Immature natural killer cell (primary cell): Measurements from ENCODE around the gene PIK3CD. TPM values are rescaled to one million over a fixed set of nuclear protein-coding genes. Genes with fewer than 3 reads are reported as not detected.
"Not testable (repeated sequence)": the region's sequence is repeated elsewhere in the genome, so short reads cannot be mapped to it uniquely, and the experiment has no call there.

Experiments used
- DNase-seq, 3 donors: peaks; one replicate each; pipeline ENCODE4 v3.0.0; 2022; ENCODE audit warnings: mixed read lengths in 1 of 3
- H3K27ac Mint-ChIP-seq, 6 donors: one replicate each; pipeline ENCODE4 v1.8.0; 2020; ENCODE audit warnings: mixed read lengths in 6 of 6, mild to moderate bottlenecking in 5 of 6, inconsistent platforms in 4 of 6, moderate library complexity in 3 of 6
- H3K27me3 Mint-ChIP-seq, 3 donors: one replicate each; pipeline ENCODE4 v1.8.0; 2020 to 2021; ENCODE audit warnings: low read depth in 3 of 3, mild to moderate bottlenecking in 3 of 3, mixed read lengths in 3 of 3, moderate library complexity in 3 of 3, inconsistent platforms in 1 of 3
- H3K36me3 Mint-ChIP-seq, 3 donors: one replicate each; pipeline ENCODE4 v1.8.0; 2020; ENCODE audit warnings: mixed read lengths in 3 of 3, inconsistent platforms in 2 of 3, mild to moderate bottlenecking in 2 of 3
- H3K4me1 Mint-ChIP-seq, 2 donors: one replicate each; pipeline ENCODE4 v1.8.0; 2020; ENCODE audit warnings: inconsistent platforms in 2 of 2, mild to moderate bottlenecking in 2 of 2, mixed read lengths in 2 of 2, moderate library complexity in 1 of 2
- H3K4me3 Mint-ChIP-seq, 5 donors: one replicate each; pipeline ENCODE4 v1.8.0; 2020; ENCODE audit warnings: mild to moderate bottlenecking in 5 of 5, mixed read lengths in 5 of 5, inconsistent platforms in 3 of 5, moderate library complexity in 3 of 5
- H3K9me3 Mint-ChIP-seq, 6 donors: one replicate each; pipeline ENCODE4 v1.8.0; 2020; ENCODE audit warnings: mild to moderate bottlenecking in 6 of 6, mixed read lengths in 6 of 6, inconsistent platforms in 4 of 6, moderate library complexity in 3 of 6
- polyA plus RNA-seq, 3 donors: library from polyadenylated mRNA; unstranded; fragments of 300-500 nt; fragmentation: Illumina TruSeq; gene quantifications; one replicate each; pipeline ENCODE4 v1.2.3, GENCODE V29; 2021

PIK3CD gene
- polyA plus RNA-seq, 3 donors from 2014 or later = 43.4 to 133 (median 49.0) TPM

DNA sequence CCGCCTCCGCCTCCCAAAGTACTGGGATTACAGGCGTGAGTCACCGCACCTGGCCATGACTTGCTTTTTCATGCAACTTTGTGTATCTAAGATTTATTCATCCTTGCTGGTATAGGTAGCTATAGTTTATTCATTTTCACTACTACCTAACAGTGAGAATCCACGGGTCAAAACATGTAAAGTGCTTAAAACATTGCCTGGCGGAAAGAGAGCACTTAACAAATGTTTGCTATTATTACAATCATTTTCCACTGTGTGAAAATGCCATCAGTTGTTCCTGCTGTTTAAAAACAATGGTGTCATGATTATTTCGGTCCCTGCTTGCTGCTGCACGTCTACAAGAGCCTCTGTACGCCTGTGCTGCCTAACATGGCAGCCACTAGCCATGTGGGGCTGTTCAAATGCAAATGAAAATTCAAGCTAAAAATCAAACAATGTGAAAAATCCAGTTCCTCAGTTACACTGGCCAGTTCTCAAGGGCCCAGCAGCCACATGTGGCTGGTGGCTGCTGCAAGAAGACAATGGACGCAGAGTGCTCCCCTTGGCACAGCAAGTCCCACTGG, 107.1 kb downstream of the PIK3CD start:
- H3K9me3 Mint-ChIP-seq = no peaks in the 10 kb centered on the region
- DNase-seq = no peak
- H3K4me3 Mint-ChIP-seq = no peak overlapping the region
- H3K27ac Mint-ChIP-seq = peak overlapping the region in 2 of 6 donors; percentile 12 to 24
- H3K36me3 Mint-ChIP-seq = peaks cover 4 to 6% (median 6%) of the 10 kb centered on the region in 3 donors
- peaks cover 0 to 1% (median 0%) of the 10 kb centered on the region in 3 donors for H3K27me3 Mint-ChIP-seq
- peaks cover 8 to 15% of the 10 kb centered on the region in 2 donors for H3K4me1 Mint-ChIP-seq

DNA sequence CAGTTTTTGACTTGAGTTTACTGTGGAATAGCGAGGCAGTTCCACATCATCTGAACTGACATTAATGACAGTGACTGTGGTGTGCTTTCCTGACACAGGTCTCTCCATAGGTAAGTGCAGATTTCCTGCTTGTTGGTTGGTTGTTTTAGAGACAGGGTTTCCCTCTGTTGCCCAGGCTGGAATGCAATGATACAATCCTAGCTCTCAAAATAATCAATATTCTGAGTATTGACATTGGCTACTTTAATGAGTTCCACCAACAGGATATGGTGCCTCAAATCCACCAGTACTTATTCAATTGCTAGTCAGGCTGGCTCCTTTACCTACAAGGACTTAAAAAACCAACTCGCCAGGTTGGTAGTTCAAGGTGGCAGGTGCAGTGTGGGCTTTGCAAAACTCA, 108.4 kb downstream of the PIK3CD start:
- Mint-ChIP-seq H3K4me3 (no peak overlapping the region), H3K9me3 (no peaks in the 10 kb centered on the region), H3K27ac (no peak overlapping the region), H3K36me3 (peaks cover 2 to 8% (median 6%) of the 10 kb centered on the region in 3 donors), H3K4me1 (peaks cover 21 to 24% of the 10 kb centered on the region in 2 donors), H3K27me3 (peaks cover 0 to 3% (median 2%) of the 10 kb centered on the region in 3 donors)
- DNase-seq = no peak

DNA sequence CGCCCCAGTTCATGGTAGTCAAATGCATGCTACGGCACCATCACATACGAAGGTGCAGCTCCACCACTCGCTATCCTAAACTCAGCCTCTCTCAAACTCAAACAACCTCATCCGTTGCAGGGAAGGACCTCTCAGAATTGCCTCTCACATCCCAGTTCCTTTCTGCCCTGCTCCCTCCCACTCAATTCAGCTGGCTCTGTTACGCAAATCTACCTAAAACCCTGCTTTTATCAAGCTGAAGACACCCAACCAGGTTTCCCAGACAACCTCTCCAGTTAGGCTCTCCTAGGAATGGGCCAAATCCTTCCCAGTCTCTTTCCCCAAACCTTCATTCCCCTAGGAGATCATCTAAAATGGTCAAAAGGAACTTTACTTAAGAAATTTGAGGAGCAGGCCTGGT, 109.3 kb downstream of the PIK3CD start:
- Mint-ChIP-seq H3K4me3 (no peak overlapping the region), H3K36me3 (peaks cover 0 to 8% (median 6%) of the 10 kb centered on the region in 3 donors), H3K27me3 (peaks cover 0 to 3% (median 2%) of the 10 kb centered on the region in 3 donors), H3K4me1 (peaks cover 22 to 23% of the 10 kb centered on the region in 2 donors), H3K27ac (peak overlapping the region in 1 of 6 donors; percentile 43), H3K9me3 (no peaks in the 10 kb centered on the region)
- DNase-seq = no peak

DNA sequence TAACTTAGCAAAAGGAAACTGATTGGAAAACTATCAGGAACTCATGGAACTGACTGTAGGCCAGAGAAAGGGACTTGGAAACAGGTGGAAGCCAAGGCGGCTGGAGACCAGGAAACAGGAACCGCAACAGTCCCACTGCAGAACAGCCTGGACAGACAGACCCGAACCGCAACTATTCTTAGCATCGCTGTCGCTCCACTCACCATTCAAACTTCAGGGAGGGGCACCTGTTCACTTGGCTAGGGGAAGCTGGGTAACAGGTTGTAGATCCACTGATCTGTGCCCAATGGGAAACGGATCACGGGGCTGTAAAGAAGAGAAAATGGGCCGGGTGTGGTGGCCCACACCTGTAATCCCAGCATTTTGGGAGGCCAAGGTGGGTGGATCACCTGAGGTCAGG, 110.3 kb downstream of the PIK3CD start:
- Mint-ChIP-seq H3K4me3 (no peak overlapping the region), H3K4me1 (peaks cover 17 to 23% of the 10 kb centered on the region in 2 donors), H3K27me3 (peaks cover 0 to 3% (median 2%) of the 10 kb centered on the region in 3 donors), H3K27ac (no peak overlapping the region), H3K36me3 (peaks cover 0 to 8% (median 6%) of the 10 kb centered on the region in 3 donors), H3K9me3 (no peaks in the 10 kb centered on the region)
- DNase-seq = no peak

DNA sequence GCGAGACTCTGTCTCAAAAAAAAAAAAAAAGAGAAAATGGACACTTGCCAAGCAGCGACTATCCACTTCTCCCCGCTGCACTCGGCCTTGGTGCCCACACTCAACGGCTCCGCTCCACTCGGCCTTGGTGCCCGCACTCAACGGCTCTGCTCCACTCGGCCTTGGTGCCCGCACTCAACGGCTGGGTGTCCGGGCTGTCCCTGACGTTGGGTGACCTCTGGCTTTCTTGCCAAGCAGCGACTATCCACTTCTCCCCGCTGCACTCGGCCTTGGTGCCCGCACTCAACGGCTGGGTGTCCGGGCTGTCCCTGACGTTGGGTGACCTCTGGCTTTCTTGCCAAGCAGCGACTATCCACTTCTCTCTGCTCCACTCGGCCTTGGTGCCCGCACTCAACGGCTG, 110.9 kb downstream of the PIK3CD start:
- peaks cover 18 to 23% of the 10 kb centered on the region in 2 donors for H3K4me1 Mint-ChIP-seq
- H3K27ac Mint-ChIP-seq, H3K4me3 Mint-ChIP-seq, DNase-seq, H3K9me3 Mint-ChIP-seq, H3K27me3 Mint-ChIP-seq, H3K36me3 Mint-ChIP-seq: not testable (repeated sequence)

DNA sequence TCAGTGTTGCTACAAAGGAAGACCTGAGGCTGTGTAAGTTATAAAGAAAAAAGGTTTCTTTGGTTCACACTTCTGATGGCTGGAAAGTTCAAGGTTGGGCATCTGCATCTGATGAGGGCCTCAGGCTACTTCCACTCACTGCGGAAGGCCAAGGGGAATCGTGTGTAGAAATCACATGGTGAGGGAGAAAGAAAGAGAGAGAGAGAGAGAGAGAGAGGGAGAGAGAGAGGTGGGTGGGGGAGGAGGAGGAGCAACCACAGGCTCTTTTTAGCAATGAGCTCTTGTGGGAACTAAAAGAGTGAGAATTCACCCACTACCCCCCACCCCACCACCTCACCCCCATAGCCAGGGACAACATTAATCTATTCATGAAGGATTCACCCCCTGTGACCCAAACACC, 112.4 kb downstream of the PIK3CD start:
- Mint-ChIP-seq H3K4me1 (peaks cover 21 to 25% of the 10 kb centered on the region in 2 donors), H3K36me3 (peaks cover 0 to 8% (median 6%) of the 10 kb centered on the region in 3 donors)

DNA sequence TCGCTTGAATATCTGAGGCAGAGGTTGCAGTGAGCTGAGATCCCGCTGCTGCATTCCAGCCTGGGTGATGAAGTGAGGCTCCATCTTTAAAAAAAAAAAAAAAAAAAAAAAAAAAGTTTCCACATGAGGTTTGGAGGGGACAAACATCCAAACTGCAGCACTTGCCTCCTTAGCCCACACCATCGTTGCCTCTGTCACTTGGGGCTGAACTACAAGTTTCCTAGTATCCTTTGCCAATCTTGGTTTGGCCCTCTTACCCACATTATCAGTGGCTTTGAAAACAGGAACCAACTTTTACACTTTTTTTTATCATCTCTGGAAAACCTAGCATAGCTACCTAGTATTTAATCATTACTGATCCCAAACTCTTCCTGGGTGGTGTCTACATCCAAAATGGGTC, 113.0 kb downstream of the PIK3CD start:
- H3K4me1 Mint-ChIP-seq = peaks cover 21 to 25% of the 10 kb centered on the region in 2 donors
- peaks cover 0 to 8% (median 6%) of the 10 kb centered on the region in 3 donors for H3K36me3 Mint-ChIP-seq
- H3K27me3 Mint-ChIP-seq = peaks cover 0 to 2% (median 2%) of the 10 kb centered on the region in 3 donors
- H3K27ac Mint-ChIP-seq = peak overlapping the region in 3 of 6 donors; percentile 20 to 77 (median 65)
- no peaks in the 10 kb centered on the region for H3K9me3 Mint-ChIP-seq
- no peak overlapping the region for H3K4me3 Mint-ChIP-seq
- DNase-seq = no peak

More for the DNA sequence above, 112.4 kb downstream of the PIK3CD start:
- H3K4me3 Mint-ChIP-seq = no peak overlapping the region
- H3K27ac Mint-ChIP-seq = peak overlapping the region in 3 of 6 donors; percentile 64 to 87 (median 74)
- DNase-seq = no peak
- H3K27me3 Mint-ChIP-seq = peaks cover 0 to 2% (median 2%) of the 10 kb centered on the region in 3 donors
- H3K9me3 Mint-ChIP-seq = no peaks in the 10 kb centered on the region

DNA sequence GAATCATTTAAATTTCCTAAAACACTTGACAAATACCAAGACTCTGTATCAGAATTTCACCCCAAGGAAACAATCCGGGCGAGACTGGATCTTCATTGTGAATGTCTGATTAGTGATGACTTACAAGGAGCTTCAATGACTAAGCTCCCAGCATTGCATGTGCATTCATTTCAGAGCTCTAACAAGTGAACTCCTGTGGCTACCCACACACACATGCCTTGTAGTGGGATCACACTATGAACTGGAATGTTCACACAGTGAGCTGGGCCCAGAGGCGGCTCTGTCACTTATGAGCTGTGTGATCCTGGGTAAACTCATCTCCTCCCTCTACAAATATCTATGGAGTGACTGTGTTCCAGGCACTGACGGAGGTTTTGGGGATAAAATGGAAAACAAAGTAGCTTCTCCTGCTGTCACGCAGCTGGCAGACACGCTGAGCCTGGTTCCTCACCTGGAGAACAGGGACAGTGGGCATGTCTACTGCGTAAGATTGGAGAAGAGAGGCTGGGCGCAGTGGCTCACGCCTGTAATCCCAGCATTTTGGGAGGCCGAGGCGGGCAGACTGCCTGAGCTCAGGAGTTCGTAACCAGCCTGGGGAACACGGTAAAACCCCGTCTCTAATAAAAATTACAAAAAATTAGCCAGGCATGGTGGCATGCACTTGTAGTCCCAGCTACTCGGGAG, 115.4 kb downstream of the PIK3CD start:
- Mint-ChIP-seq H3K27ac (peak overlapping the region in 1 of 6 donors; percentile 46), H3K36me3 (peaks cover 0 to 4% (median 1%) of the 10 kb centered on the region in 3 donors), H3K4me1 (peaks cover 13 to 25% of the 10 kb centered on the region in 2 donors), H3K4me3 (no peak overlapping the region), H3K27me3 (peaks cover 0 to 3% (median 2%) of the 10 kb centered on the region in 3 donors), H3K9me3 (no peaks in the 10 kb centered on the region)
- no peak for DNase-seq

DNA sequence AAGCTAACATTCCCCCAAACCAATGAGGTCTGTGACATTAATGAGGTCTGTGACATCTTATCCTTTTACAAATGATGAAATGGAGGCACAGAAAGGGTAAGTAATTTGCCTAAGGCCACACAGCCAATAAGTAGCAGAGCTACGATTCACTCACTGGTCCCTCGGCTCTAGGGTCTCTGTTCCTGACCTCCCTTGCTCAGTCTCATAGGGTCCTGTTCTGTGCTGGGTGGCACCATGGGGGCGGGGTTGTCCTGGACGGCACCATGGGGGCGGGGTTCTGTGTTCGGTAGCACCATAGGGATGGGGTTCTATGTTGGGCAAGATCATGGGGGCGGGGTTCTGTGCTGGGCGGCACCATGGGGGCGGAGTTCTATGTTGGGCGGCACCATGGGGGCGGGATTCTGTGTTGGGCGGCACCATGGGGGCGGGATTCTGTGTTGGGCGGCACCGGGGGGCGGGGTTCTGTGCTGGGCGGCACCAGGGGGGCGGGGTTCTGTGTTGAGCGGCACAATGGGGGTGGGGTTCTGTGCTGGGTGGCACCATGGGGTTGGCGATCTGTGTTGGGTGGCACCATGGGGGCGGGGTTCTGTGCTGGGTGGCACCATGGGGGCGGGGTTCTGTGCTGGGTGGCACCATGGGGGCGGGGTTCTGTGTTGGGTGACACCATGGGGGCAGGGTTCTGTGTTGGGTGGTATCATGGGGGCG, 116.6 kb downstream of the PIK3CD start:
- peaks cover 0 to 3% (median 2%) of the 10 kb centered on the region in 3 donors for H3K27me3 Mint-ChIP-seq
- peaks cover 0 to 14% (median 2%) of the 10 kb centered on the region in 3 donors for H3K36me3 Mint-ChIP-seq
- peaks cover 13 to 28% of the 10 kb centered on the region in 2 donors for H3K4me1 Mint-ChIP-seq
- DNase-seq = peak in 1 of 3 donors; percentile 7
- no peak overlapping the region for H3K4me3 Mint-ChIP-seq
- peak overlapping the region in 2 of 6 donors; percentile 45 to 71 for H3K27ac Mint-ChIP-seq
- H3K9me3 Mint-ChIP-seq = no peaks in the 10 kb centered on the region

DNA sequence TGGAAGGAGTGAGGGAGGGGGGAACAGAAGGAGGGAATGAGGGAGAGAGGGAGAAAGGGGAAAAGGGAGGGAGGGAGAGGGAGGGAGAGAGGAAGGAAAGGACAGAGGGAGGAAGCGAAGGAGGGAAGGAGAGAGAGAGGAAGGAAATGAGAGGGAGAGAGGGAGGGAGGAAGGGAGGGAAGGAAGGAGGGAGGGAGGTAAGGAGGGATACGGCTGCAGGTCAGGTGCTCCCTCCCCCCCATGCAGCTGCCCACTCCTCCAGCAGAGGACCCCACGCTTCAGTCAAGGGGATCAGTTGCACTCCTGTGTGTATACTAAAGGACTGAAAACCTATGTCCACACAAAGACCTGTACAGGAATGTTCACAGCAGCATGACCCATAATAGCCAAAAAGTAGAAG, 117.5 kb downstream of the PIK3CD start:
- H3K27me3 Mint-ChIP-seq = peaks cover 0 to 3% (median 0%) of the 10 kb centered on the region in 3 donors
- H3K4me3 Mint-ChIP-seq = no peak overlapping the region
- H3K27ac Mint-ChIP-seq = peak overlapping the region in 2 of 6 donors; percentile 23 to 53
- H3K36me3 Mint-ChIP-seq = peaks cover 0 to 11% (median 3%) of the 10 kb centered on the region in 3 donors
- DNase-seq = no peak
- H3K9me3 Mint-ChIP-seq = no peaks in the 10 kb centered on the region
- peaks cover 8 to 26% of the 10 kb centered on the region in 2 donors for H3K4me1 Mint-ChIP-seq

DNA sequence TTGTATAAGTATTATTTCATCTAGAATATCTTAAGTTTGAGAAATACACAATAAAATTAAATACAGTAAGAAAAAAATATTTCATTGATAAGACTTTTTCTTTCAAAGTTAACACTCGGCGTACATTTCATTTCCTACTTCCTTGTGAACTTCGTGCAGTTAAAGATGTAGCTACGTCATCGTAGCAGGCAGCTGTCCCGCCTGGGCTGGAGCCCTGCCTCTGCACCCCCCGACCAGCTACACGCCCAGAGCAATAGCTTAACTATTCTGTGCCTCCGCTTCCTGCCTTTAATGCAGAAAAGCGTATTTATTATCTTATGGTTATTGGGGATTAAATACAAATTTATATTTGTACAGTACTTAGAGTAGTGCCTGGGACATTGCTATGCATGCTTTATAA, 118.8 kb downstream of the PIK3CD start:
- peaks cover 0 to 11% (median 3%) of the 10 kb centered on the region in 3 donors for H3K36me3 Mint-ChIP-seq
- H3K27me3 Mint-ChIP-seq = peaks cover 0 to 1% (median 0%) of the 10 kb centered on the region in 3 donors
- H3K4me3 Mint-ChIP-seq = no peak overlapping the region
- H3K9me3 Mint-ChIP-seq = no peaks in the 10 kb centered on the region
- no peak for DNase-seq
- peaks cover 2 to 15% of the 10 kb centered on the region in 2 donors for H3K4me1 Mint-ChIP-seq
- no peak overlapping the region for H3K27ac Mint-ChIP-seq

DNA sequence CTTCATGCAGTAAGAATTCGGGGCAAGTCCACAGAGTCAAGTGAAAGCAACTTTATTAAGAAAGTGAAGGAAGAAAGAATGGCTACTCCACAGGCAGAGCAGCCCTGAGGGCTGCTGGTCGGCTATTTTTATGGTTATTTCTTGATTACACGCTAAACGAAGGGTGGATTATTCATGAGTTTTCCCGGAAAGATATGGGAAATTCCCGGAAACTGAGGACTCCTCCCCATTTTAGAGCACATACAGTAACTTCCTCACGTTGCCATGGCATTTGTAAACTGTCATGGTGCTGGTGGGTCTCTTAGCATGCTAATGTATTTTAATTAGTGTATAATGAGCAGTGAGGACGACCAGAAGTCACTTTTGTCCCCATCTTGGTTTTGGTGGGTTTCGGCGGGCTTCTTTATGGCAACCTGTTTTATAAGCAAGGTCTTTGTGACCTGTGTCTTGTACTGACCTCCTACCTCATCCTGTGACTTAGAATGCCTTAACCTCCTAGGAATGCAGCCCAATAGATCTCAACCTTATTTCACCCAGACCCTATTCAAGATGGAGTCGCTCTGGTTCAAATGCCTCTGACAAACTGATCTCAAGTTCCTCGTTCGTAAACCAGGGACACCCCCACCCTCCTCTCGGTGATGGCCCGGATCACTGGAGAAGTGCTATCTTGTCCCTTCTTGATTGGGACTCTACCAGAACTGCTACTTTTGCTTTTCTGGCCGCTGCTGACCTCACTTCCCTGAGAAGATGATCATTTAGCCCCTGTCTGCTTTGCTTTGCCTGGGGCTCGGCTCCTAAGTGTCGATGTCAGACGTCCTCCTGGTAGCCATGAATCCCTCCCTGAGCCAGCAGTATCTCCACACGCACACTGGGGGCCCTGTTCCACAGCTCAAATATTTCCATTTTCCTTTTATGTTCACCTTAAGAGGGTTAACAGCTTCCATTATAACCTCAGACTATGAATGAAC, 123.5 kb downstream of the PIK3CD start:
- no peaks in the 10 kb centered on the region for H3K9me3 Mint-ChIP-seq
- no peak overlapping the region for H3K27ac Mint-ChIP-seq
- no peak overlapping the region for H3K4me3 Mint-ChIP-seq
- no peak for DNase-seq
- peaks cover 2 to 21% of the 10 kb centered on the region in 2 donors for H3K4me1 Mint-ChIP-seq
- peaks cover 0 to 1% (median 0%) of the 10 kb centered on the region in 3 donors for H3K27me3 Mint-ChIP-seq
- peaks cover 0 to 11% (median 3%) of the 10 kb centered on the region in 3 donors for H3K36me3 Mint-ChIP-seq

DNA sequence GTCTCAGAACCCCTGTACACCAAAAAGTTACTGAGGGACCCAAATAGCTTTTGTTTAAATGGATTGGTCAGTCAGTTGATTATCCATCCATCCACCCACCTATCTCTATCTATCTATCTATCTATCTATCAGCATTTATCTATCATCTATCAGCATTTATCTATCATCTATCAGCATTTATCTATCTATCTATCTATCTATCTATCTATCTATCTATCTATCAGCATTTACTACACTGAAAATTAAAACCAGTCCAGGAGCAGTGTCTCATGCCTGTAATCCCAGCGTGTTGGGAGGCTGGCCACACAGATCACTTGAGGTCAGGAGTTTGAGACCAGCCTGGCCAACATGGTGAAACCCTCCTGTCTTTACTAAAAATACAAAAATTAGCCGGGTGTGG, 125.2 kb downstream of the PIK3CD start:
- no peaks in the 10 kb centered on the region for H3K27me3 Mint-ChIP-seq
- H3K9me3 Mint-ChIP-seq = no peaks in the 10 kb centered on the region
- H3K27ac Mint-ChIP-seq = no peak overlapping the region
- H3K36me3 Mint-ChIP-seq = peaks cover 0 to 11% (median 3%) of the 10 kb centered on the region in 3 donors
- no peak overlapping the region for H3K4me3 Mint-ChIP-seq
- H3K4me1 Mint-ChIP-seq = peaks cover 2 to 21% of the 10 kb centered on the region in 2 donors
- no peak for DNase-seq
